A673 (cell line): ENCODE data around the gene ADAT3. TPM values are rescaled to one million over a fixed set of nuclear protein-coding genes. Genes with fewer than 3 reads are reported as not detected.

Experiments
- BruUV-seq: library from RNA; stranded (reverse); fragments of 400-500 nt; replicated peaks from 2 replicates; lab custom pipeline; 2021; lab: Mats Ljungman, UMichigan
- CTCF ChIA-PET: fragments of 300-600 bp; sonication (Branson Sonifier 250); formaldehyde crosslinking; loops from one replicate; lab custom pipeline; 2022; ENCODE audit warnings: antibody characterized with exemption; lab: Charles Lee
- POLR2A ChIA-PET: fragments of 300-600 bp; sonication (Branson Sonifier 250); formaldehyde crosslinking; loops from one replicate; lab custom pipeline; 2022; ENCODE audit warnings: antibody characterized with exemption; ENCODE audit not compliant: low non-redundant PET; lab: Charles Lee
- DNase-seq: peaks from one replicate; pipeline ENCODE4 v3.0.0-alpha.2; 2015; ENCODE audit warnings: low spot score
- H3K27ac ChIP-seq: fragments of 200-600 bp; sonication (generic); 2 replicates; pipeline ENCODE4 v1.5.1; 2016; ENCODE audit warnings: mixed run types, low read depth, mild to moderate bottlenecking, mixed read lengths, antibody characterized with exemption, low read length; ENCODE audit not compliant: poor library complexity, severe bottlenecking
- H3K27me3 ChIP-seq: fragments of 200-600 bp; sonication (generic); replicated peaks from 2 replicates; pipeline ENCODE4 v1.6.1; 2017; ENCODE audit warnings: mixed run types, low read depth, mild to moderate bottlenecking, mixed read lengths, antibody characterized with exemption, low read length; ENCODE audit not compliant: insufficient read depth, poor library complexity
- H3K36me3 ChIP-seq: fragments of 200-600 bp; sonication (generic); 2 replicates; pipeline ENCODE4 v1.6.1; 2016; ENCODE audit warnings: mixed run types, mild to moderate bottlenecking, mixed read lengths, antibody characterized with exemption, low read length; ENCODE audit not compliant: insufficient read depth, poor library complexity, severe bottlenecking
- H3K4me1 ChIP-seq: fragments of 200-600 bp; sonication (generic); 2 replicates; pipeline ENCODE4 v1.6.1; 2017; ENCODE audit warnings: mixed run types, mild to moderate bottlenecking, mixed read lengths, antibody characterized with exemption, low read length; ENCODE audit not compliant: insufficient read depth, poor library complexity, severe bottlenecking
- H3K4me3 ChIP-seq: fragments of 200-600 bp; sonication (generic); 2 replicates; pipeline ENCODE4 v1.5.1; 2016; ENCODE audit warnings: low read depth, mixed run types, mild to moderate bottlenecking, mixed read lengths, low read length; ENCODE audit not compliant: poor library complexity, severe bottlenecking
- H3K9me3 ChIP-seq: fragments of 200-600 bp; sonication (generic); 2 replicates; pipeline ENCODE4 v1.6.1; 2016; ENCODE audit warnings: mixed run types, low read depth, mild to moderate bottlenecking, mixed read lengths, antibody characterized with exemption, low read length; ENCODE audit not compliant: poor library complexity, severe bottlenecking
- EZH2 ChIP-seq: fragments of 200-600 bp; sonication (generic); IDR thresholded peaks from 2 replicates; pipeline ENCODE4 v1.6.1; 2017; ENCODE audit warnings: borderline replicate concordance, low read depth, mild to moderate bottlenecking, mixed read lengths, antibody characterized with exemption, low read length; ENCODE audit not compliant: poor library complexity, severe bottlenecking
- intact Hi-C: fragments of 100-400 bp; cut with micrococcal nuclease; formaldehyde crosslinking; loops from one replicate; pipeline ENCODE4 v1.10.0; 2022; ENCODE audit not compliant: unreplicated experiment
- total RNA-seq: library from RNA; stranded (reverse); gene quantifications from 2 replicates; pipeline ENCODE4 v1.2.3, GENCODE V29; 2021
- TF ChIP-seq, protein P1 (sequence below): fragments of 300-800, 200-600 bp; sonication (generic); conservative IDR thresholded peaks from 2 replicates; pipeline ENCODE4 v1.5.1; 2017; ENCODE audit warnings: low read depth, mild to moderate bottlenecking, antibody characterized with exemption, low read length, moderate library complexity, mixed read lengths

Gene ADAT3
- total RNA-seq, 1 experiment from 2014 or later = 18.0 TPM

GRCh38 chr19:1871140-1871597 lies 34.0 kb upstream of the ADAT3 start:
- no peak for DNase-seq
- TF ChIP-seq, protein P1, sequence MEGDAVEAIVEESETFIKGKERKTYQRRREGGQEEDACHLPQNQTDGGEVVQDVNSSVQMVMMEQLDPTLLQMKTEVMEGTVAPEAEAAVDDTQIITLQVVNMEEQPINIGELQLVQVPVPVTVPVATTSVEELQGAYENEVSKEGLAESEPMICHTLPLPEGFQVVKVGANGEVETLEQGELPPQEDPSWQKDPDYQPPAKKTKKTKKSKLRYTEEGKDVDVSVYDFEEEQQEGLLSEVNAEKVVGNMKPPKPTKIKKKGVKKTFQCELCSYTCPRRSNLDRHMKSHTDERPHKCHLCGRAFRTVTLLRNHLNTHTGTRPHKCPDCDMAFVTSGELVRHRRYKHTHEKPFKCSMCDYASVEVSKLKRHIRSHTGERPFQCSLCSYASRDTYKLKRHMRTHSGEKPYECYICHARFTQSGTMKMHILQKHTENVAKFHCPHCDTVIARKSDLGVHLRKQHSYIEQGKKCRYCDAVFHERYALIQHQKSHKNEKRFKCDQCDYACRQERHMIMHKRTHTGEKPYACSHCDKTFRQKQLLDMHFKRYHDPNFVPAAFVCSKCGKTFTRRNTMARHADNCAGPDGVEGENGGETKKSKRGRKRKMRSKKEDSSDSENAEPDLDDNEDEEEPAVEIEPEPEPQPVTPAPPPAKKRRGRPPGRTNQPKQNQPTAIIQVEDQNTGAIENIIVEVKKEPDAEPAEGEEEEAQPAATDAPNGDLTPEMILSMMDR = no peak
- TF ChIP-seq EZH2 = no peak
- no peak overlapping the region for H3K4me3 ChIP-seq
- H3K27ac ChIP-seq = no peak overlapping the region
- peaks cover 8% of the 10 kb centered on the region for H3K36me3 ChIP-seq
- CTCF ChIA-PET = no interaction called here
- intact Hi-C loops = no loop called here
- no peaks in the 10 kb centered on the region for H3K27me3 ChIP-seq
- no peaks in the 10 kb centered on the region for H3K9me3 ChIP-seq
- POLR2A ChIA-PET = no interaction called here
- no TSS peak for BruUV-seq
- peaks cover 18% of the 10 kb centered on the region for H3K4me1 ChIP-seq

GRCh38 chr19:1871630-1872029 lies 33.6 kb upstream of the ADAT3 start:
- no peak for TF ChIP-seq EZH2
- TF ChIP-seq, protein P1 = no peak
- intact Hi-C loops = no loop called here
- Histone ChIP-seq H3K4me3 (no peak overlapping the region), H3K4me1 (peaks cover 23% of the 10 kb centered on the region), H3K27ac (no peak overlapping the region), H3K9me3 (no peaks in the 10 kb centered on the region), H3K27me3 (no peaks in the 10 kb centered on the region), H3K36me3 (peaks cover 8% of the 10 kb centered on the region)
- DNase-seq = no peak
- ChIA-PET CTCF (no interaction called here), POLR2A (no interaction called here)
- BruUV-seq = no TSS peak

- BruUV-seq = no TSS peak
- TF ChIP-seq EZH2 = no peak
- TF ChIP-seq, protein P1 = no peak
- peaks cover 8% of the 10 kb centered on the region for H3K36me3 ChIP-seq
- H3K4me3 ChIP-seq = no peak overlapping the region
- peaks cover 24% of the 10 kb centered on the region for H3K4me1 ChIP-seq
- no peaks in the 10 kb centered on the region for H3K27me3 ChIP-seq
- peak overlapping the region; percentile 48 for H3K27ac ChIP-seq
- CTCF ChIA-PET = no interaction called here
- H3K9me3 ChIP-seq = no peaks in the 10 kb centered on the region
- POLR2A ChIA-PET = no interaction called here
- intact Hi-C loops = no loop called here
- no peak for DNase-seq
Observed at GRCh38 chr19:1872807-1873523, 32.2 kb upstream of the ADAT3 start.
